ENCODE results near the gene ME1.

- no peak for TF ChIP-seq CTCF (IDR thresholded peaks at IDR 0.05; ENCODE audit: extremely low read depth in 1 of 2, insufficient read depth in 1 of 2, low read depth in 1 of 2, low read length in 2 of 2)
- no peak for TF ChIP-seq POLR2A (IDR thresholded peaks at IDR 0.05; ENCODE audit: low read depth, low read length)
- no peak for TF ChIP-seq POLR2AphosphoS5 (IDR thresholded peaks at IDR 0.05; ENCODE audit: insufficient read depth, low read depth, low read length)
Measured at GRCh38 chr6:83199173-83199862, 231.5 kb downstream of the ME1 start.

Data from endothelial cell of umbilical vein (primary cell).